Stimulated activated CD8-positive, alpha-beta memory T cell treated with anti-CD3 and anti-CD28 coated beads, Interleukin-4, amount 100 ng/mL, for 4 hours (primary cell): Measurements from ENCODE around the gene SMIM27.

Experiments used
- DNase-seq, 2 donors: peaks; one replicate each; pipeline ENCODE4 v3.0.0-alpha.2; 2020; ENCODE audit warnings: low read depth in 2 of 2, low spot score in 1 of 2

Gene SMIM27

DNA sequence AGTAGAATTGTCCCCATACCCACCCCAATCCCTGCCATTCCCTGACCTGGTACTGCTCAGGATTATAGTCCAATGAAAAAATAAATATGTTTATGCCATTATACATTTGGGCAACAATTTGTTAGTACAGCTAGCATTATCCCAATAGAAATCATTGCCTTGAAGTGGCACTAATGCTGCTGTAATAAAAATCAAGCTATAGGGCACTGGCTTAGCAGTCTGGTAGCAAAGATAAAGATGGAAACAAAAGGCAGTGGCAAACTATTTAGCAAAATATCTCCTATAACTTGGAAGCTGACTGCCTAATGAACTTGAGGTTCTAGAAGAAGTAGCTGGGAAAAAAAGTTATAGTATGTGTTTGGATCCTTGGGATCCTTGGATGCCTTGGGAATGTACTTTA, 2.5 kb downstream of the SMIM27 start:
- no peak for DNase-seq

DNA sequence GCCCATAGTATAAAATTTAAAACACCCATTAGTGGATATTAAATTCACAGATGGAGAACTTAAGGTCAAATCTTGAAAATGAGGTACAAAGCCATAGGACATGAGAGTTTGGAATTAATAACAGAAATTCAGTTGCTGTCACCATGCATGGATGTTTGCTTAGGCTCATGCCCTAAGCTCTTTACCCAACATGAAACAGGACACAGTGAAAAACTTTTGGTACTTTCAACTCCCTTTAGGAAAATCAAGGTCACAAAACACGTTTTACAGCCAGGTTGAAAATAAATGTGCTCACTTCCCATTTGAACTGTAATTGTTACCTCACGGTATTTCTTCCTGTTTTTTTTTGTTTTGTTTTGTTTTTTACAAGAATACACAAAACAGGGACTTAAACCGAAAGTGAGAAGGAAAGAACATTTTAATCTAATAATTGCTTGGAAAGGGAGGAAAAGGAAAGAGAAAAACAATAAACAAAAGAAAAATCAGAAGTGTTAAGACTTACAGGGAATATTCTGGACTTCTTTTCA, 6.3 kb downstream of the SMIM27 start:
- DNase-seq, result no peak

DNA sequence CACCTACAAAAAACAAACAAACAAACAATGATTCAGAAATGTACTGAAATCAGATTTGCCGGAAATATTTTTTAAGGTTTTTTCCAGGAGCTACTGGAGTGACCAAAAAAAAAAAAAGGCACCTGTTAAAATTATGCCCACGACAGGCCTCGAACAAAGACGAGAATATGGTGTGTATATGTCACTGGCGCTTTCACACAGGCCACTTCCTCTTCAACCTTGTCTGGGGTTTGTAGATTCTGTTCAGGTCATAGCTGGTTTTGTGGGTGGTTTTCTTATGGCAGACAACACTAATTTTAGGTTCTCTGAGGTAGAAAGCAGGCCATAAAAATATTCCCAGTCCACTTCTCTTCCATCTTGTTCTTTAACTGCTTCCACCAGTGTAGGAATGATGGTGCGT, 13.8 kb downstream of the SMIM27 start:
- DNase-seq, result no peak

DNA sequence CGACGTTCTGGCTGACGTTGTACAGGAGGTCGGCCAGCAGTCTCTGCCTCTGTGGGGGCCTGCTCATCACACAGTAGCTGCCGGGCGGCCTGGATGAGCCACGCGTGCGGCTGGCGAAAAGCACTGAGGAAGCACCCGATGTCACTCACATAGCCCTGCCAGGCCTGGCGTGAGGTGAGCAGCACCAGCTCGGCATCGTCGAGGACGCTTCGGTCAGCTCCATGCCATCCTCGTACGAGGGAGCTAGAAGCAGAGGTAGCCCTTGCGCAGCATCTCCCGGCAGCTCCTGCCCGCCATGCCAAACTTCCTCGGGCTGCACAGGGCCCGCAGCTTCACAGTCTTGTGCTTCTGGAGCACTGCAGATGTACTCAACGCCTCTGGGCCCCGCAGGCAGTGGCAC, 14.6 kb downstream of the SMIM27 start:
- no peak for DNase-seq

DNA sequence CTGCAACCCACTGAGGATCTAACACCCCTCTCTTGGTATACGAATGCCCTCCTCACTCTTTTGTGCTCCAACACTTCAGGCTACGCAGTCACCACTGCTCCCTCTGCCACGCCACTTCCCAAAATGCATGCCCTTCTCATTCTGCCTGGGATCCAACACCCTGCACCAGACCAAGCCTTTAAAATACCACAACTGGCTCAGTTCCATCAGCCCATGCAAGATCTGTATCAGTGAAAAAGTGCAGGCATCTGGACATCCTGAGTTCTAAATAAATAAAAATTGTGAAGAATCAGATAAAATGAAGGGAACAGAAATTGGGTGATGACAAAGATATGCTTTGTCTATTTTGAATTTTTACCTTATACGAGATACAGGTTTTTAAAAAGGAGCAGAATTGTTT, 18.1 kb downstream of the SMIM27 start:
- no peak for DNase-seq

DNA sequence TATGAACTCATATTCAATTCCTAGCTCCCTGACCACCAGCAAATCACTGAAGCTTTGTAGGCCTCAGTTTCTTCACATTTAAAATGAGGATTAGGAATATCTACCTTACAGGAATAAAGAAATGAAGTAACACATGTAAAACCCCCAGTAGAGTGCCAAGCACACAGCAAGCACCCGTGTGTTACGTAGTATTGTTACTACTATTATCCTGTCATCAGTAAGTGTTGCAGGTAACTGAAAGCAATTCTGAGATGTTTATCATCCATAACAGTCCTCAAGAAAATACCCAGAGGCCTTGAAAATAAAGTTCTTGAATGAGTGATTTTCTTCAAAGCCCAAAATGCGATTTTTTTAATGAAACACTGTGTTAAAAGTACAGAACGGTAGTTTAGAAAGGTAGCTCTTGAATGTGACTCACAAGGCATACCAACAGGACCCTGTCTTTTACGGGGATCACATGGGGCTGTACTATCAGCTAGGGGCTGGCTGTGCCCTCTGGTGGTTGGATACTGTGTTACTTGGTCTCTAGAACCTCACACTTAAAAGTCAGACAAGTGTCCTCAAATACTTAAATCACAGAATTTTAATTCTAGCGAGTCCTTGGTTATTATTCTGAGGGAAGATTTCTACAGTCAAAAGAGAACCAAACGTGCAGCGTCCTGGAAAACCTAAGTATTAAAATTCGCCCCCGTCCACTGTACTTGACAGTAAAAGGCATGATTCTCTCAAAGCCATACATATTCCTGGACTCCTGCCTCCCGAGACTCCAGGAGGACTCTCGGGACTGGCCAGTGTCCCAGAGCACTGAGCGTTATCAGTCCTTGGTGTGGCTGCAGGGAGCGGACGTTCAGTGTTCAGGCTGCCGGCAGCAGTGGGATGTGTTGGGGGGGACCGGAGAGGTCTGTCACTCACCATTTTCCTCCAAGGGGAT, 20.1 kb downstream of the SMIM27 start:
- peak in 1 of 2 donors; percentile 47 for DNase-seq

DNA sequence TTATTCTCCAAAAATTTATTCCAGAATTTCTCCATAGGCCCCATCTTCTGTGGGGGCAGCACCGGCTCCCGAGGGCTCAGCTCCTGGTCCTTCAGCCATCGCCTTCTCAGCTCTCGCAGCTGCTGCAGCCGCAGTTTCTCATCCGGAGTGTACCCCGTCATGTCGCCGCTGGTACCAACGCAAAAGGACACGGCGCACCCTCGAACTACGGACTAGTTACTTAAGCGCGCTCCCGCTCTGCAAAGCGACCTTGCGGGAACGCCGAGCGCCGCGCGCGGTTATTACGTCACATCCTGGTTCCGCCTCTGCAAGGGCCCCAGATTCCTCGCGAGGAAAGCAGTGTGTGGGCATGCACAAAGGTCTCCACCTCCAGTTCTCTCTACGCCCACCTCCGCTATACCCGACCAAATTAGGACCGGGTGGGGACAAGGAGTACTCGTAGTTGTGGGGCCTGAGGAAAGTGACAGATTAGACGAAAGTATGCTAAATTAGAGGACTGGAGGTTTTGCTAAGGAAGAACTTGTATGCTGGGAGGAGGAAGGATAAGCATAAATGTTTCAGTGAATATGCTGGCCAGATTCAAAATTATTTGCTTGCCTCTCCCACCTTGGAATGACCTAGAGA, 20.9 kb downstream of the SMIM27 start, which contains the start of gene NDUFB6:
TSS of gene NDUFB6 (minus strand) at position 260 of the 624 bp plus-strand sequence. CDS start at position 161, 99 bp downstream.
- DNase-seq, result peak; percentile 94

DNA sequence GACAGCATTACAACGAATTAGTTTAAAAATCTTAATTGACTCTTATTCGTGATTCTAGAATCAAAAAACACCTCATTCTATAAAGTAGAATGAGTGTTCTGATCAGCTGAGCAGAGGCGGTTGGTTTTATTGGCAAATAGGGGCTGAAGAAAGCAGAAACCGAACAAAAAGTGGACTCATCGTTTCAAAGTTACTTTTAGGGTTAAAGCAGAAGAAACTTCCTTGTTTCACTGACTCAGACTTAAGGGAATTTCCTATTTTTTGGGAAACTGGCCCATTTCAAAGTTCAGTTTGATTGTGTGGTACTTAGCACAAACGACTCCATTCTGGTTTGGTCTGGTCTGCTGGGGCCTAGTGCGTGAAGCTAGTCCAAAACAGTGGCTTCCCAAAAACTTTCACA, 21.7 kb downstream of the SMIM27 start:
- no peak for DNase-seq

DNA sequence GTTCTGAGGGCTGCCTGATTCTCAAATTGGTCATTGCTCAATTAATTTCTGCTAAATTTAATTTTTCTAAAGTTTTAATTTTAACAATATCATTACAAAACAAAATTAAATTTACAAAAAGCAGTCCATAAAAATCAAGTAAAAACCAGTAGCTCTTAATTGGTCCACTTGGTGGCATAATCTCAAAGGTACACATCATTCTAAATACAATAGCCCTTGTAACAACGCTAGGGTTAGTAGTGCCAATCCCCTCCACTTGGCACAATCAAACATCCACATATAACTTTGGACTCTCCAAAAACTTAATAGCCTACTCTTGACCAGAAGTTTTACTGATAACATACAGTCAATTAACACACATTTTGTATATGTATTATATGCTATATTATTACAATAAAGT, 22.7 kb downstream of the SMIM27 start:
- DNase-seq, result no peak

DNA sequence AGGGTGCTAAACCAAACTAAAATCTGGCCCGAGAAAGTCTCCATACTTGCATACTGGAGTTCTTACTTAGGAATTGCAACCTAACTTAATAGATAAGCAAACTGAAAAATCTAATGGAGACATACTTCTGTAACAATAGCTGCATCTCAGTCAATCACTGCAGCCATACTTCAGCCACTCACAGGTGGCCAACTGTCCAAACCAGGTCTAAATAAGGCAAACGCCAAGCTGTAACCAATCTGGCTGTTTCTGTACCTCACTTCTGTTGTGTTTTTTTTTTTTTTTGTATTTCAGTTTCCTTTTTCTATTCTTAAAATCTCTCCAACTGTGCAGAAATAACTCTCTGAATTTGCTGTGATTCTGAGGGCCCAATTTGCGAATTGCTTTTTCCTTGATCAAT, 25.2 kb downstream of the SMIM27 start:
- DNase-seq, result no peak

DNA sequence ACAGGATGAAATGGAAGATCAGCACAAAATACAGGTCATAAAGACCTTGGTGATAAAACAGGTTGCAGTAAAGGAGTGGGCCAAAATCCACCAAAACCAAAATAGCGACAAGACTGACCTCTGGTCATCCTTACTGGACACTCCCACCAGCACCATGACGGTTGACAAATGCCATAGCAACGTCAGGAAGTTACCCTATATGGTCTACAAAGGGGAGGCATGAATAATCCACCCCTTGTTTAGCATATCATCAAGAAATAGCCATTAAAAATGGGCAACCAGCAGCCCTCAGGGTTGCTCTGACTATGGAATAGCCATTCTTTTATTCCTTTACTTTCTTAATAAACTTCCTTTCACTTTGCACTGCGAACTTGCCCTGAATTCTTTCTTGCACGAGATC, 26.8 kb downstream of the SMIM27 start:
- no peak for DNase-seq

DNA sequence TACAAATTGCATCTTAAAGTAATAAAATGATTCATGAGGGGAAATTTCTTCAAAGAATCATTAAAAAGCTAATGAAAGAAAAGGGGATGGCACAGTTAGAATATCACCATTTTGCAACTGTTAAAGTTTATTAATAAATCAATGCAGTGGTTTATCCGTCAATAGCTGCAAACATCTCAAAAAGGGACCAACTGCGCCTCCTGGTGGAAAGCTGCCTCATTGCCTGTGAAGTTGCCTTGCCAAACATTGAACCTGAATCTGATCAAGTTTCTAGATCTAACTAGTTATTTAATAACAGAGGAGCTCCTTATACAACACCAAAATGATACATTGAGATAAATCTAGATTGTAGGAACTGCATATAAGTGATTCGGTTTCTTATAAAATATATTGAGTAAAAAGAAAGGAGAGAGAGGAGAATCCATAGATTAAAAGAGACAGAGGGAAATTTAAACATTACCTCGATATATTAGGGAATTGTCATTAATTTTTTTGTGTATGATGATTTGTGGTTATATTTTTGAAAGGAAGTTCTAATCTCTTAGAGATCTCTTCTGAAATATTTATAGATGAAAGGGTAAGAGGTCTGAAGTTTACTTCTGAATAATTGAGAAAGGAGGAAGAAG, 27.7 kb downstream of the SMIM27 start:
- DNase-seq, result peak; percentile 55 to 81

DNA sequence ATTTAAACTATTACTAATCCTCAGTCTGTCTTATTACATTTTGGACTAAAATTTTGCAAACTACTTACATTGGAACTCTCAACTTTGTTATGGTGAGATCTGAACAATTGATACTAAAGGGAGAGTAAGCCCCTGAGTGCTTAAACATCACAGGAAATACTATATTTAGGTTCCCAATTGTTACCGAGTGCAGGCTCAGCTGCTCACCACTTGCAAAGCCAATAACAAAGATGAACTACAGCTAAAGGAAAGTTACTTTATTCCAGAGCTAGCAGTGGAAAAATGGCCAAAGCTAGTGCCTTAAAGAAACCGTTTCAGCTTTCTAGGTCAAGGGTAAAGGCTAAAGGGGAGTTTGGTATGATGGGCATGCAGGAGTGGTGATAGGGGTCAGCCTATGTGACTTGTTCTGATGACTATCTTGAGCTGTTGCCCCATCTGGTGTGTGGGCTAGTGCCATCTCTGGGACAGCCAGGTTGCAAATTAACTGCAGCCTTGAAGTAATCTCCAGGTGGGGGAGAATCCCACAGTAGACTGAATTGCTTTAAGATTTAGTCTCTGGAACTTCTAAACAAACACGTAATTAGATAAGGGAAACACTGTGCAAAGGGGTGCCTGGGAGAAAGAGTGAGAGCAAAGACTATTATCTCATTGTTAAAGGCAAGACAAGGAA, 28.6 kb downstream of the SMIM27 start:
- DNase-seq, result no peak

DNA sequence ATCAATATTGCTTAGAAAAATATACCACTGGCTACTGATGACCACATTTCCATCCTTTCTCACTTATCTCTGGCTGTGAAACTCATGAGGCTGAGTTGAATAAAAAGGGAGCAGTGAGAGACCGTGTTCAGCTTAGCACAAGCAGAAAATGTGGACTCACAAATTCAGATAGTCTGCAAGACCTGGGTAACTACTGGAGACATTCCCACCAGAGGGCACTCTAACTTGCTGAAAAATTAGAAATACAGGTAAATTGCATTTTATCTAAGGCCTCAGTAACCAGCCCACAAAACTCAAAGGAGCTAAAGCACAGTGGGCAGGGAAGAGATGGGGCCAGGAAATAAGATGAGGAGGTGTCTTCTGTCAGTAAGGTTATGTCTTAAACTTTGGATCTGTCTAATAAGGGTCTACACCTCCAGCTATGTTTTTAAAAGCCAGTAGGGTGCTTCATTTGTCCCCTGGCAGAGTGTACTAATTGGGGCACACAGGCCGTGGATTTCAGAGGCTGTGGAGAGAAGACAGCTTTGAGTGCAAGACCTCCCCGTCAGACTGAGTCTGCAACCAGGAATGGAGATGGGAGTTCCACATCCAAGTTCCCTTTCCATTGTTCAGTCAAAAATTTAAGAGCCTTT, 29.5 kb downstream of the SMIM27 start:
- DNase-seq, result no peak

DNA sequence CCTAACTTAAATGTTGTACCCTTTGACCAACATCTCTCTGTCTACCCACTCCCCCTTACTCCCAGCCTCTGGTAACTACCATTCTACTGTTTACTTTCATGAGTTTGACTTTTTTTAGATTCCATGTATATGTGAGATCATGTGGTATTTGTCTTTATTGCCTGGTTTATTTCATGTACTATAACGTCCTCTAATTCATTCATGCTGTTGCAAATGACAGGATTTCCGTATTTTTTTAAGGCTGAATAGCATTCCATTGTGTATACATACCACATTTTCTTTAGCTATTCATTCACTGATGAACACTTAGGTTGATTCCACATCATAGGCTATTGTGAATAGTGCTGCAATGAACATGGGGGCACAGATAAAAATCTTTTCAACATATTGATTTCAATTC, 32.7 kb downstream of the SMIM27 start:
- no peak for DNase-seq

DNA sequence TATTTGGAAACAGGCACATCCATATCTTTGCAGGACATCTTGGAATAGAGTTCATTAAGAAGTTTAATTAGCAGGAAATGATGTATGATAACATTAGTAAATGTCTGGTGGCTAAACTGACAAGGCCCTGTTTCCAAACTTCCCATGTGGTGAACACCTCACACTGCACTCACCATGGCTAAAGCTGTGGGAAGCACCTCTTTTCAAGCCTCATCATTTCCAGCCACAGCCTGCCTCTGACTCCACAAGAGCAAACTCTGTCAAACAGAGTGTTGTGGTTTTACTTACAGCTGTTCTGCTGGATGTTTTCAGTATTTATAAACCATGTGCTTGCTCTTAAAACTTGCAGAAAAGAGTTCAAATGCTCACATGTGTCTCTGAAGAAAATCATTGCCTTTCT, 35.8 kb downstream of the SMIM27 start:
- DNase-seq, result no peak

DNA sequence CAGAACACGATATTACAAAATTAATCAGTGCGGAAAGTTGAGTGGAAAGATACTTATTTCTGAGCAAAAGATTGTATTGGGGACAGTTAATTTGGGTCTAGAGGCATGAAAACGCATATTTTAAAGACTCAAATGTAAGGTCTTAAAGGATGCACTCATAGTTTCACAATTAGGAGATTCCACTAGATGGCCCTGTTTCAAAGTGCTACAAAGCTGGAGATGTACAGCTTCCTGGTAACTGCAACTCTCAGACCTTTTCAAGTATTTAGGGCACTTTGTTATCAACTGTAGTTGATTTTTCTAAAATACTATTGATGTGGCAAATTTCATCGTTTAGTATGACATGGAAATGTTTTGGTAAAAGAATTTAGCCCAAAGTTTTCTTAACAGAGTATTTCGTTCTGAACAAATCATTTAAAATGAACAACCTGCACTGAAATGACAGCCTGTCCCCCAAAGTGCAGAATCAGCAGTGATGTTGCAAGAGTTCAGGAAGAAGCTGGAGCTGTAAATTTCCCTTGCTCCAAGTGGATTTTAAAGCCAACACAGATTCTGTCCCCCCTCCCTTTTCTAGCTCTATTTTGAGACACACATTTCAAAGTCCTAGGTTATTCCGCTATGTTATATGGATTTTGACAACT, 37.1 kb downstream of the SMIM27 start:
- DNase-seq, result no peak

DNA sequence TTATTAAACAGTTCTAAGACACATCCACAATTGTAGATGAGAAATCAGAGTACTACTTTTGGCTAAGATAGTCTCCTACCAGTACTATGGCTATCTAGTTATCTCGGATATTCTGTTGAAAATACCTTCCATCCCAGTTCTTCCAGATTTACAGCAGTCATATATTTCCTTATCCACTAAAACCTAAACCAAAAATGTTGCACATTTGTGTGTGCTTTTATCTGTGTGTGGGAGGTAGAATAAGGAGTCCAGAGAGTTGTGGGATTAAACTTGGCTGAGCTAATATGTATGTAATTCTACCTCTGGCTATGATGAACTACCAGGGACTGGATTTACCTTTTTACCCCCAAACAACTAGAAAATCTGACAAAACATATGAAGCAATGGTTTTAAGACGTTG, 38.3 kb downstream of the SMIM27 start:
- DNase-seq, result no peak

DNA sequence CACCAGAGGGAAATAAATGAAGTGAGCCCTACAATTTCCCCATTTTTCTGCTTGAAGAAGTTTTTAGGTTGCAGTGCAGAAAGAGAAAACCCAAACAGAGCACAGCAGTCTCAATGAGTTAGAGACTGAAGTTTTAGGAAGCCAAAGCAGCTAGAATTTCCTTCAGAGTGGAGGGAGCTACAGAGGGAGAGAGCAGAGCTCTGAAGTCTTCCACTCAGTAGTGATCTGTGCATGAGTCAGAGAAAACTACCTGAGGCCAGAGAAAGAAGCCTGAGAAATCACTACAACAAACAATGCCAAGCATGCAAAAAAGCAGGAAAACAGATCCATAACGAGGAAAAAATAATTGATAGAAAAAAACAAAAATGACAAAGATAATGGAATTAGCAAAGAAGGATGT, 38.8 kb downstream of the SMIM27 start:
- no peak for DNase-seq

DNA sequence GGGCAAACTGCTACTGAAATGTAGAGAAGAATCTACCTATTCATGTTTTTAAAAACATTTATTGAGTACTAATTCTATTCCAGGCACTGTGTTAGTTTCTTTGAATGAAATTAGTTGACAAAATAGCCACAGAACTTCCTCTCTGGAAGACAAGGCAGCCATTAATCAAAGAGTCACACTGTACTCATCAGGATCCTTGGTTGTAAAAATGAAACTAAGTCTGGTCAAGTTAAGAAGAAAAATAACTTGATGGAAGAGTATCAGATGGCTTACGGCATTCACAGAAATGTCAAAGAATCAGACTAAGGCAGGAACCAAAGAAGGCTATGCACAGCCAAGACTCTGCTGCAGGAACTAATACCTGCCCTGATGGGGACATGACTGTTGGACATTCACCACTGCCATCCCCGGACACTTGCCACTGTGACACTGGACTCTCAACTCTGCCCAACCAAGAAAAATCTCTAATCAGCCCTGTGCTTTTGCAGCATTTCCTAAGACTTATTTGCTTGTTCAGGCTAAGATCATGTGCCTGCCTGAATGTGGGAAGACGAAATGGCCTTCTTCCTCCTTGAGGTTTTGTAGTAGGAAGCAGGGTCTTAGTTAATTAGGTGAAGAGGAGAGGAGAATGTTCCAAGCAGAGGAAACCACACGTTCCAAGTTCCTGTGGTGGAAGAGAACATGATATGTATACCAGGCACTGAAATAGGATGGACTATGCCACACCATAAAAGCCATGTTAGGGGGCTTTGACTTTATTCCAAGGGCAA, 44.2 kb downstream of the SMIM27 start:
- DNase-seq, result no peak
